IMR-90 (cell line): ENCODE data around the gene CCNO. TPM values are rescaled to one million over a fixed set of nuclear protein-coding genes. Genes with fewer than 3 reads are reported as not detected.
A peak's percentile ranks its signal among the peaks of the same experiment; 100 is the strongest.

Source experiments
- ATAC-seq: fragments of 200-7000 bp; cut with Tn5 transposase; 2 replicates; pipeline ENCODE4 v1.9.1; 2020; ENCODE audit warnings: low read depth, mild to moderate bottlenecking, moderate library complexity
- BruUV-seq: library from RNA; stranded (reverse); fragments of 400-500 nt; replicated peaks from 2 replicates; lab custom pipeline; 2021; lab: Mats Ljungman, UMichigan
- CTCF ChIA-PET: fragments of 300-600 bp; formaldehyde crosslinking; extraction: SDS; loops from one replicate; lab custom pipeline; 2021; ENCODE audit warnings: antibody characterized with exemption; lab: Yijun Ruan, JAX
- POLR2A ChIA-PET: fragments of 300-600 bp; sonication (Branson Sonifier 250); formaldehyde crosslinking; loops from one replicate; lab custom pipeline; 2022; ENCODE audit warnings: antibody characterized with exemption; ENCODE audit not compliant: unreplicated experiment; lab: Charles Lee
- DNase-seq: peaks from one replicate; pipeline ENCODE4 v3.0.0; 2013
- H2AFZ ChIP-seq: replicated peaks from 2 replicates; pipeline ENCODE3; 2013; ENCODE audit warnings: low read length, mild to moderate bottlenecking; ENCODE audit not compliant: poor library complexity
- H2AK5ac ChIP-seq: 2 replicates; pipeline ENCODE4 v1.6.1; 2013; ENCODE audit warnings: low read depth, low read length, inconsistent platforms
- H2AK9ac ChIP-seq: replicated peaks from 2 replicates; pipeline ENCODE3; 2013; ENCODE audit warnings: mild to moderate bottlenecking, low read depth, low read length, moderate library complexity; ENCODE audit not compliant: poor library complexity
- H2BK120ac ChIP-seq: 2 replicates; pipeline ENCODE4 v1.6.1; 2013; ENCODE audit warnings: low read depth, low read length, inconsistent platforms
- H2BK15ac ChIP-seq: 3 replicates; pipeline ENCODE4 v1.6.1; 2013; ENCODE audit warnings: low read depth, low read length, inconsistent platforms
- H2BK20ac ChIP-seq: 2 replicates; pipeline ENCODE4 v1.6.1; 2013; ENCODE audit warnings: low read depth, mild to moderate bottlenecking, inconsistent platforms, low read length, moderate library complexity
- H2BK5ac ChIP-seq: 2 replicates; pipeline ENCODE4 v1.6.1; 2013; ENCODE audit warnings: mild to moderate bottlenecking, low read depth, low read length, inconsistent platforms; ENCODE audit not compliant: poor library complexity, severe bottlenecking
- H3K14ac ChIP-seq: replicated peaks from 2 replicates; pipeline ENCODE4 v1.6.1; 2013; ENCODE audit warnings: low read depth, low read length, inconsistent platforms
- H3K18ac ChIP-seq: 2 replicates; pipeline ENCODE4 v1.6.1; 2013; ENCODE audit warnings: low read depth, low read length, control low read depth
- H3K23ac ChIP-seq: 2 replicates; pipeline ENCODE4 v1.6.1; 2013; ENCODE audit warnings: low read depth, low read length, inconsistent platforms
- H3K27ac ChIP-seq: 2 replicates; pipeline ENCODE4 v1.5.1; 2013; ENCODE audit warnings: mild to moderate bottlenecking, control low read depth, low read length; ENCODE audit not compliant: insufficient read depth
- H3K27me3 ChIP-seq: 2 replicates; pipeline ENCODE4 v1.6.1; 2013; ENCODE audit warnings: low read length; ENCODE audit not compliant: control insufficient read depth, insufficient read depth
- H3K36me3 ChIP-seq: 2 replicates; pipeline ENCODE4 v1.6.1; 2013; ENCODE audit warnings: low read length, mixed read lengths; ENCODE audit not compliant: control insufficient read depth, insufficient read depth
- H3K4ac ChIP-seq: 2 replicates; pipeline ENCODE4 v1.6.1; 2013; ENCODE audit warnings: low read depth, low read length, inconsistent platforms
- H3K4me1 ChIP-seq: 2 replicates; pipeline ENCODE4 v1.6.1; 2013; ENCODE audit warnings: low read length, mixed read lengths; ENCODE audit not compliant: control insufficient read depth, insufficient read depth
- H3K4me2 ChIP-seq: 2 replicates; pipeline ENCODE4 v1.6.1; 2013; ENCODE audit warnings: low read depth, mild to moderate bottlenecking, control low read depth, low read length, moderate library complexity
- H3K4me3 ChIP-seq: 2 replicates; pipeline ENCODE4 v1.5.1; 2013; ENCODE audit warnings: low read depth, mild to moderate bottlenecking, control low read depth, low read length, moderate library complexity; ENCODE audit not compliant: insufficient read depth
- H3K56ac ChIP-seq: 2 replicates; pipeline ENCODE4 v1.6.1; 2013; ENCODE audit warnings: low read length, inconsistent platforms; ENCODE audit not compliant: insufficient read depth; ENCODE audit errors: extremely low read depth
- H3K79me1 ChIP-seq, 2 experiments: 2 replicates each; pipeline ENCODE4 v1.6.1; 2013; ENCODE audit warnings: low read length in 2 of 2, inconsistent platforms in 1 of 2, low read depth in 1 of 2
- H3K9ac ChIP-seq: 2 replicates; pipeline ENCODE4 v1.6.1; 2013; ENCODE audit warnings: low read depth, low read length, control low read depth
- H3K9me1 ChIP-seq: 2 replicates; pipeline ENCODE4 v1.6.1; 2013; ENCODE audit warnings: low read length, inconsistent platforms; ENCODE audit not compliant: insufficient read depth
- H3K9me3 ChIP-seq: 2 replicates; pipeline ENCODE4 v1.6.1; 2013; ENCODE audit warnings: low read length; ENCODE audit not compliant: control insufficient read depth, insufficient read depth
- H4K20me1 ChIP-seq: 2 replicates; pipeline ENCODE4 v1.6.1; 2013; ENCODE audit warnings: low read length, inconsistent platforms; ENCODE audit not compliant: insufficient read depth
- H4K5ac ChIP-seq: 2 replicates; pipeline ENCODE4 v1.6.1; 2013; ENCODE audit warnings: mild to moderate bottlenecking, low read depth, low read length, control low read depth
- H4K8ac ChIP-seq, 2 experiments: 2 replicates each; pipeline ENCODE4 v1.6.1; 2013; ENCODE audit warnings: low read depth in 2 of 2, low read length in 2 of 2, control low read depth in 1 of 2, inconsistent platforms in 1 of 2
- H4K91ac ChIP-seq: 2 replicates; pipeline ENCODE4 v1.6.1; 2013; ENCODE audit warnings: low read depth, low read length, inconsistent platforms; ENCODE audit not compliant: insufficient read depth
- BHLHE40 ChIP-seq: fragments of 150-350 bp; IDR thresholded peaks from 2 replicates; pipeline ENCODE4 v1.6.1; 2016; ENCODE audit warnings: mild to moderate bottlenecking, low read depth, low read length
- CEBPB ChIP-seq: IDR thresholded peaks from 2 replicates; pipeline ENCODE4 v1.6.1; 2012; ENCODE audit warnings: low read depth, low read length, improper control_type of control experiment
- FOS ChIP-seq: fragments of 150-350 bp; IDR thresholded peaks from 2 replicates; pipeline ENCODE4 v1.6.1; 2016; ENCODE audit warnings: low read depth, low read length
- MAFK ChIP-seq: IDR thresholded peaks from 2 replicates; pipeline ENCODE4 v1.6.1; 2012; ENCODE audit warnings: low read depth, low read length, improper control_type of control experiment
- MAZ ChIP-seq: IDR thresholded peaks from 2 replicates; pipeline ENCODE4 v1.6.1; 2012; ENCODE audit warnings: low read depth, mild to moderate bottlenecking, low read length, improper control_type of control experiment, moderate library complexity, borderline replicate concordance
- MXI1 ChIP-seq: IDR thresholded peaks from 2 replicates; pipeline ENCODE4 v1.6.1; 2012; ENCODE audit warnings: low read depth, mild to moderate bottlenecking, low read length, moderate library complexity, borderline replicate concordance
- POLR2A ChIP-seq: IDR thresholded peaks from 2 replicates; pipeline ENCODE4 v1.6.1; 2012; ENCODE audit warnings: mild to moderate bottlenecking, low read depth, low read length
- RAD21 ChIP-seq: IDR thresholded peaks from 2 replicates; pipeline ENCODE4 v1.6.1; 2012; ENCODE audit warnings: low read length, improper control_type of control experiment
- RCOR1 ChIP-seq: IDR thresholded peaks from 2 replicates; pipeline ENCODE4 v1.6.1; 2012; ENCODE audit warnings: mild to moderate bottlenecking, low read length, improper control_type of control experiment; ENCODE audit not compliant: insufficient replicate concordance
- RFX5 ChIP-seq: IDR thresholded peaks from 2 replicates; pipeline ENCODE4 v1.8.0; 2012; ENCODE audit warnings: low read depth, mild to moderate bottlenecking, low read length, moderate library complexity
- WGBS, 2 experiments: methylation state at CpG; one replicate each; pipeline versions ENCODE4 v1.1.5 to v1.1.7; 2013; ENCODE audit warnings: missing lambda C conversion rate in 2 of 2; ENCODE audit not compliant: insufficient read length in 1 of 2; ENCODE audit errors: extremely low coverage in 2 of 2; 5-methylcytosine and 5-hydroxymethylcytosine counted together
- dilution Hi-C: fragments of 300-500 bp; cut with HindIII; formaldehyde crosslinking; loops from one replicate; pipeline ENCODE4 v1.14.3; 2018; ENCODE audit warnings: low sequenced_read_pairs; ENCODE audit not compliant: unreplicated experiment
- in situ Hi-C: fragments of 300-500 bp; cut with MboI; formaldehyde crosslinking; loops from 3 replicates; pipeline ENCODE4 v1.14.3; 2019; ENCODE audit warnings: low sequenced_read_pairs, inconsistent platforms, mixed read lengths
- intact Hi-C: fragments of 100-400 bp; cut with micrococcal nuclease; formaldehyde crosslinking; loops from 2 replicates; pipeline ENCODE4 v1.10.0; 2022
- polyA plus RNA-seq, 3 experiments: library from polyadenylated mRNA; depleted of rRNA; stranded (reverse); fragments of >200 nt; gene quantifications; 2 replicates each; pipeline ENCODE4 v1.2.3, GENCODE V29; 2012; ENCODE audit warnings: low replicate concordance in 1 of 3
- total RNA-seq: library from RNA; depleted of rRNA; stranded (reverse); fragments of >200 nt; gene quantifications from 2 replicates; pipeline ENCODE4 v1.2.3, GENCODE V29; 2012
- TF ChIP-seq, protein P1 (sequence below): fragments of 150-350 bp; IDR thresholded peaks from 2 replicates; pipeline ENCODE4 v1.6.1; 2017; ENCODE audit warnings: mild to moderate bottlenecking, antibody characterized with exemption, low read length, low read depth

CCNO gene
- total and polyA plus RNA-seq, 2 of the 4 experiments (the other 2 are of a cell fraction), result 0.09 TPM; not detected in 1

DNA sequence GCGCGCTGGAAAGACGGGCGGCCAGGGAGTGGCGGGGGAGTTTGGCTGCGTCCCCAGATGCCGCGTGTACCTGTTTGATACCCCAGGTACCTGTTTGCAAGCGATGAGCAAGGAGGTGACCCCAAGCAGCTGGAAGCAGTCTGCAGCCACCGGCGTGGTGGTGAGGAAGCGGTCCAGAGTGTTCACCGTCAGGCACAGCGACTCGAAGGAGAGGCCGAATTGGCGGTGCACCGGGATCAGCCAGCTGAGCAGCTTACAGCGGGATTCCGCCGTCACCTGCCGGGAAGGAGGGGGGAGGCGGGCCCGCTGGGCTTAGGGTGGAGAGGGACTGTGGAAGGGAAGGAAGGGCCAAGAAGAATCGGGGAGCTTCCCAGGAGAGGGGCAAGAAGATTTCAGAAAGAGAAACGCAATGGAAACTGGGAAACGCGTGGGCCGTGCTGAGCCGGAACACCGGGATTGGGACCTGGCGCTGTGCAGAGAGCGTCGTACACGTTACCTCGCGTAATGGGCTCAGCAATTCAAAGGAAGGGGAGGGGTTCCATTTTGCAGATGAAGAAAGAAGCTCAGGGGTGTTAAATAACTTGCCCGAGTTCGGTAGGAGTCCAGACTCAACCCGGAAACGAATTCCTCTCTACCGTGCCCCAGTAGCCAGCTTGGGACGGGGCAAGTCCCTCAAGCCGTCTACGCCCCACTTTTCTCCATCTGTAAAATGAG, 980 bp downstream of the CCNO start:
- Histone ChIP-seq H3K9me1 (no peaks in the 10 kb centered on the region), H4K20me1 (peaks cover 23% of the 10 kb centered on the region; the same call in 1 of the 2 replicates), H3K9ac (no peak overlapping the region), H2BK20ac (no peak overlapping the region), H3K4ac (no peak overlapping the region), H3K56ac (no peak overlapping the region), H4K8ac (no peak overlapping the region), H3K4me1 (peaks cover 9% of the 10 kb centered on the region; the same call in 1 of the 2 replicates), H2BK120ac (no peak overlapping the region), H4K91ac (no peak overlapping the region), H3K4me2 (peak overlapping the region; percentile 81), H3K14ac (no peak overlapping the region), H3K4me3 (peak overlapping the region; percentile 42), H2AK5ac (no peak overlapping the region), H3K18ac (no peak overlapping the region), H4K5ac (no peak overlapping the region), H3K9me3 (peaks cover 4% of the 10 kb centered on the region; the same call in 1 of the 2 replicates), H2AFZ (peak overlapping the region; percentile 88), H3K27me3 (peaks cover 84% of the 10 kb centered on the region), H2BK5ac (no peak overlapping the region), H3K27ac (no peak overlapping the region), H2AK9ac (peak overlapping the region; percentile 38), H3K79me1 (no peaks in the 10 kb centered on the region), H2BK15ac (no peak overlapping the region), H3K36me3 (no peaks in the 10 kb centered on the region), H3K23ac (no peak overlapping the region)
- 2% methylated on average over 18 of the region's 45 CpGs; no CpG with 5 or more reads in 1 of the 2 experiments for WGBS, 2 experiments
- ATAC-seq, result no peak
- POLR2A ChIA-PET, result interaction anchor here (0.6 kb wide), 1 partner anchor 14 kb away, joined by 3 read pairs; no protein-coding TSS in a partner anchor
- TF ChIP-seq RCOR1 (no peak), BHLHE40 (no peak), MAFK (no peak), POLR2A (no peak), CEBPB (no peak), MXI1 (no peak), RFX5 (no peak), FOS (no peak), RAD21 (no peak), MAZ (no peak)
- TF ChIP-seq, protein P1, sequence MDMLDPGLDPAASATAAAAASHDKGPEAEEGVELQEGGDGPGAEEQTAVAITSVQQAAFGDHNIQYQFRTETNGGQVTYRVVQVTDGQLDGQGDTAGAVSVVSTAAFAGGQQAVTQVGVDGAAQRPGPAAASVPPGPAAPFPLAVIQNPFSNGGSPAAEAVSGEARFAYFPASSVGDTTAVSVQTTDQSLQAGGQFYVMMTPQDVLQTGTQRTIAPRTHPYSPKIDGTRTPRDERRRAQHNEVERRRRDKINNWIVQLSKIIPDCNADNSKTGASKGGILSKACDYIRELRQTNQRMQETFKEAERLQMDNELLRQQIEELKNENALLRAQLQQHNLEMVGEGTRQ, result no peak
- dilution Hi-C loops, result no loop called here
- CTCF ChIA-PET, result interaction anchor here (0.6 kb wide), 1 partner anchor 1464 kb away, joined by 4 read pairs; no protein-coding TSS in a partner anchor
- in situ Hi-C loops, result no loop called here
- no peak for DNase-seq
- intact Hi-C loops, result no loop called here
- no TSS peak for BruUV-seq
